Ishikawa (cell line): ENCODE data around the gene QRSL1.

Experiments used
- CEBPB ChIP-seq: IDR thresholded peaks from 2 replicates; pipeline ENCODE4 v1.6.1; 2012
- CREB1 ChIP-seq: IDR thresholded peaks from 2 replicates; pipeline ENCODE4 v1.6.1; 2012; ENCODE audit warnings: low read depth
- EGR1 ChIP-seq: IDR thresholded peaks from 2 replicates; pipeline ENCODE4 v1.6.1; 2012
- EP300 ChIP-seq: IDR thresholded peaks from 2 replicates; pipeline ENCODE4 v1.6.1; 2012; ENCODE audit warnings: borderline replicate concordance
- FOXM1 ChIP-seq: IDR thresholded peaks from 2 replicates; pipeline ENCODE4 v1.6.1; 2012; ENCODE audit warnings: low read depth, borderline replicate concordance
- MAX ChIP-seq: IDR thresholded peaks from 2 replicates; pipeline ENCODE4 v1.6.1; 2012
- NFIC ChIP-seq: IDR thresholded peaks from 2 replicates; pipeline ENCODE4 v1.6.1; 2012
- RAD21 ChIP-seq: IDR thresholded peaks from 2 replicates; pipeline ENCODE4 v1.6.1; 2012; ENCODE audit warnings: low read depth
- REST ChIP-seq: IDR thresholded peaks from 2 replicates; pipeline ENCODE4 v1.6.1; 2012; ENCODE audit warnings: low read depth, mild to moderate bottlenecking
- TAF1 ChIP-seq: IDR thresholded peaks from 2 replicates; pipeline ENCODE4 v1.6.1; 2012; ENCODE audit warnings: low read depth, mild to moderate bottlenecking
- TCF12 ChIP-seq: IDR thresholded peaks from 2 replicates; pipeline ENCODE4 v1.6.1; 2012; ENCODE audit warnings: low read depth
- TEAD4 ChIP-seq: IDR thresholded peaks from 2 replicates; pipeline ENCODE4 v1.6.1; 2012
- USF1 ChIP-seq: IDR thresholded peaks from 2 replicates; pipeline ENCODE4 v1.6.1; 2012
- YY1 ChIP-seq: IDR thresholded peaks from 2 replicates; pipeline ENCODE4 v1.6.1; 2012; ENCODE audit warnings: low read depth
- ZBTB7A ChIP-seq: IDR thresholded peaks from 2 replicates; pipeline ENCODE4 v1.6.1; 2012; ENCODE audit warnings: low read depth

Gene QRSL1

DNA sequence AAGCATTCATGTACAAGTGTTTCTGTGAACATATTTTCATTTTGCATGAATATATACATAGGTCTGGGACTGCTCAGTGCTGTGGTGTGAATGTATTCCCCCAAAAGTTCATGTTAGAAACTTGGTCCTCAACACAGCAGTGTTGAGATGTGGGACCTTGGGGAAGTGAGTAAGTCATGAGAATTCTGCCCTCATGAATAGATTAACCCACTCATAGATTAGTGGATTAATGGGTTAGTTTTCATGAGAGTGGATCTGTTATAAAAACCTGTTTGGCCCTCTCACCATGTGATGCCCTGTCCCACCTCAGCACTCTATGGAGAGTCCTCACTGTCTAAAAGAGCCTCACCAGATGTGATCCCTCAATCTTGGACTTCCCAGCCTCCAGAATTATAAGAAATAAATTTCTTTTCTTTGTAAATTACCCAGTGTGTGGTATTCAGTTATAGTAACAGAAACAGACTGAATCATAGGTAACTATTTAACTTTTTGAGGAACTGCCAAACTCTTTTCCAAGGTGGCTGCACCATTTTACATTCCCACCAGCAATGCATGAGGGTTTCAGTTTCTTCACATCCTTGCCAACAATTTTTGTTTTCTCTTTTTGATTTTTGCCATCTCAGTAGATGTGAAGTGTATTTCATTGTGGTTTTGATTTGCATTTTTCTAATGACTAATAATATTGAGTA, 45.3 kb downstream of the QRSL1 start:
- TF ChIP-seq EGR1 (no peak), TCF12 (no peak), TEAD4 (no peak), TAF1 (no peak), CREB1 (no peak), MAX (no peak), FOXM1 (no peak)

DNA sequence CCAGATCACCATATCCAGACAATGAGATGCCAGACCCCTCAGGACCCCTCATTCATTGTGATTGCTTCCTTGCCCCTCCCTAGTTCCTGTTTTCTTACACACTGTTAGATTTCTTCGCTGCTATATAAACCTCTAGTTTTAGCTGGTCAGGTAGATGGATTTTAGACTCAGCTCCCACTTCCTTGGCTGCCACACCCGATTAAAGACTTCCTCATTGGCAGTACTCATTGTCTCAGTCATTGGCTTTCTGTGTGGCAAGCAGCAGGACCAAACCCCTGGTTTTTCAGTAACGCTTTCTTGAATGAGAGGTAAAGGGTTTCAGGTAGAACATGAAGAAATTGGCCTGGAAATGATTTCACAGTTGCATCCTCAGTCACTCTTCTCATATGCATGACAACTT, 47.9 kb downstream of the QRSL1 start:
- no peak for TF ChIP-seq CREB1
- no peak for TF ChIP-seq EGR1
- TF ChIP-seq REST: no peak
- TF ChIP-seq YY1: no peak
- no peak for TF ChIP-seq ZBTB7A
- no peak for TF ChIP-seq USF1
- TF ChIP-seq TAF1: no peak
- no peak for TF ChIP-seq RAD21
- no peak for TF ChIP-seq CEBPB
- no peak for TF ChIP-seq NFIC
- no peak for TF ChIP-seq FOXM1

DNA sequence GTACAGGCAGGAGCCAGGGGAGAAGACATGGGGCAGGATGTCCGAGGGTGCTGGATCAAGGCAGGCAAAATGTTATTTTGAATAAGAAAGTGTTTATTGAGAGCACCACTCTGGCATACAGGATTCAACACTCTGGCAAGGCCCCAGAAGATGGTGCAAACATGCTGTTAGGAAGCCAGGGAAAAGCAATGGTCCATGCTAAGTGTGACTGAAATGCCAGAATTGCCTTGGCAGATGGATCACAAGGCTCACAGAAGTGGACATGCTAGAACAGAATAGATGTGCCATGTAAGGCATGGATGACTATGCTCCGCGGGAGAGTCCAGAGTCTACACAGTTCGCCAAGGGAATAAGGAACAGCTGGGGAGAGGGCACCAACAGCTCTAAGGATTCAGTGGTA, 54.6 kb downstream of the QRSL1 start:
- TF ChIP-seq NFIC: no peak
- TF ChIP-seq CREB1: no peak
- TF ChIP-seq TCF12: no peak
- TF ChIP-seq REST: no peak
- TF ChIP-seq MAX: no peak
- TF ChIP-seq EGR1: no peak
- no peak for TF ChIP-seq FOXM1
- no peak for TF ChIP-seq EP300
- TF ChIP-seq TAF1: no peak
- no peak for TF ChIP-seq USF1
- no peak for TF ChIP-seq TEAD4
- TF ChIP-seq CEBPB: no peak
- TF ChIP-seq RAD21: no peak
- no peak for TF ChIP-seq YY1
- TF ChIP-seq ZBTB7A: no peak

GRCh38 chr6:106685833-106686232, 56.5 kb downstream of the QRSL1 start:
- TF ChIP-seq MAX (no peak), YY1 (no peak), FOXM1 (no peak), TAF1 (no peak)

DNA sequence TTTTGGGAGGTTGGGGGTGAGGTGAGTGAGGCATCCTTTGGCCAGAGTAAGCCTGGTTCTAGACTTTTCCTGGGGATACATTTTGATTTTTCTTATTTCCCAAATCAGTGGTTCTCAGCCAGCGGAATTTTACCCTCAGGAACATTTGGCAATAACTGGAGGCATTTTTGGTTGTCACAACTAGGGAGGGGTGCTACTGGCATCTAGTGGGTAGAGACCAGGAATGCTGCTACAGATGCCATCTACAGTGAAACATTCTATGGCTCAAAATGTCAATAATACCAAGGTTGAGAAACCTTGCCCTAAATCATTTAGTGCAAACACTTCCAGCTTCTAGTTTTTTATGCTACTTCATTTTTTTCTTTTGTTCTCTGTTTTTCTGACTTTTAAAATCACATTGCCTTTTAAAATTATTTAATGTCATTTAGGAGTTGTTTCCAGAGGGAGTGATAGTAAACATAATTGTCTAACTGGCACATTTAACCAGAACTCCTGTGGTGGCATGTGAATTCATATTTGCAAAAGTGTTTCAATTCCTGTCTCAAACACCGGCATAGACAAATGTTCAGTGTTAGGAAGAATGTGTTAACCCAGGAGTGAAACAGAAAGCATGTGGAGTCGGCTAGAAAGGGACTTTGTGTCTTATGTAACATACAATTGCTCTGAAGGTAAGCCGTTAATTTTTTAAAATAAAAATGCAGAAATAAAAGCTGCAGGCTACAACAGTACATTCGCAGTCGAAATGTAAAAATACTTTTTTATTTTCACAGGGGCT, 59.0 kb downstream of the QRSL1 start:
- TF ChIP-seq TCF12: no peak
- no peak for TF ChIP-seq REST
- no peak for TF ChIP-seq YY1
- TF ChIP-seq ZBTB7A: no peak
- TF ChIP-seq CEBPB: no peak
- TF ChIP-seq EGR1: no peak
- TF ChIP-seq EP300: no peak
- no peak for TF ChIP-seq TAF1
- no peak for TF ChIP-seq RAD21
- TF ChIP-seq FOXM1: no peak
- TF ChIP-seq TEAD4: no peak
- TF ChIP-seq CREB1: no peak
- no peak for TF ChIP-seq USF1
- no peak for TF ChIP-seq NFIC
